DMS 273 (cell line): ENCODE data around the gene RPS15.
"Not testable (repeated sequence)": the region's sequence is repeated elsewhere in the genome, so short reads cannot be mapped to it uniquely, and the experiment has no call there.

Experiments
- DNase-seq: peaks from one replicate; lab custom pipeline; 2025; ENCODE audit not compliant: unreplicated experiment; lab: John Stamatoyannopoulos, UW

The RPS15 gene

DNA sequence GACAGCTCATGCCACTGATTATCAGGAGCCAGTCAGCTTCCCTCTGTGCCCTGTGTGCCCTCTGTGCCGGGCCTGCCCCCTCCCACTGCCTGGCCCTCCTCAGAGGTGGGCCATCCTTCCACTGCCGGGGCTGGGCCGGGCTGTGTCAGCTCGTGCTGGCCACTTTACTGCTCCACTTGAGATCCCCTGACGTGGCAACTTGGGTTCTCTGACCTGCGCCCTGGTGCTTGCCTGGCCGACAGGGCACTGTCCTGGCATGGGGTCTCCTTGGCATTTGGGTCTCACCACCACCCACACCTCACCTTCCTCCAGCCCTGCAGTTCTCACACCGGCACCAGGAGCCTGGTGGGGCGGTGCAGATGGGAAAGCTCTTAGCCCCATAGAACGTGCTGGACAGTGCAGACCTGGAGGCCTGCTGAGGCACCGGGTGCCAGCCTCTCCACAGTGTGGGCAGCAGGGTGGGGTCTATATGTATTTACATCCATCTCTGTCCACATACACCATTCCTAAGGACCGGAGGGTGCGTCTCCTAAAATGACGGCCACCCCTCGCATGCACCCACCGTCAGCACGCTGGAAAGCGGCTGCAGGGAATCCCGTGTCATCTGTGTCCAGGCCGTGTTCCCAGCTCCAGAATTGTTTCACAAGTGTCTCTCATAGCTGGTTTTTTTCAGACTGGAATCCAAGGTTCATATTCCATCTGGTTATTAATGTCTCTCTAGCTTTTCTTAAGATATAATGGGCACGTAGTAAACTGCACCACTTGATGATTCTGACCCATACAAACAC, 19.1 kb upstream of the RPS15 start:
- no peak for DNase-seq

GRCh38 chr19:1420085-1420484, 18.1 kb upstream of the RPS15 start:
- DNase-seq = not testable (repeated sequence)

GRCh38 chr19:1420590-1420989, 17.6 kb upstream of the RPS15 start:
- no peak for DNase-seq

DNA sequence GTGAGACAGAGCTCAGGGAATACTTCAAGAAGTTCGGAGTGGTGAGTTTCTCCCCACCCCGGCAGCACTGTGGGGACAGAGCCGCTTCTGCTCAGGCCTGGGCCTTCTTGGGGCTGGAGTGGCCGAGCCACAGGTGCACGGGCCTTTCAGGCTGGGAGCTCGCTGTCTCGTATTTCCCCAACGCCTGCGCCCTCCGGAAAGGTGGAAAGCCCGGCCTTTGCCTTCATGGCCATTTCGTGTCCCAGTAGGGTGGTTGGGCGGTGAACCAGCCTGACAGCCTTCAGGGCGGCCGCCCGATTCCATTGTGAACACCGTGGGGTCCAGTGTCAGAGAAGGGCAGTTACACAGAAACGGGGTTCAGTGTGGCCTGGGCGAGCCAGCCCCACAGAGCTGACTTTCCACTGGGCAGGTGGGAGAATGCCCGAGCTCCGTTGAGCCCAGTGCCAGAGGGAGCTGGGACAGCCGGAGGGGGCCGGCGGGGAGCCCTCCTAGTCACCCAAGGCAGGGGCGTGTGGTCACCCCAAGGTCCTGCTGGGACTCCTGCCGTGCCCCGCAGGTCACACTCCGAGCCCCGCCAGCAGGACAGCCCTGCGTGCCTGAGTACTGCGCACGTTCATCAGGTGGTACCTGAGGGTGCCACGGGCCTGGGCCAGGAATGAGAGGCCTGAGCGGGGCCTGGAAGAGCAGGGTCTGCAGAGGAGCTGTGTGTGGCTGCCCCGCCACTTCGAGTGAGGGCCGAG, 16.8 kb upstream of the RPS15 start:
- DNase-seq = no peak

- no peak for DNase-seq
These were observed 16.3 kb upstream of the RPS15 start for GRCh38 chr19:1421958-1422305.

GRCh38 chr19:1422360-1422759, 15.8 kb upstream of the RPS15 start:
- no peak for DNase-seq

- no peak for DNase-seq
These were observed 15.3 kb upstream of the RPS15 start for GRCh38 chr19:1422943-1423342.

GRCh38 chr19:1423436-1424191, 14.6 kb upstream of the RPS15 start:
- no peak for DNase-seq

GRCh38 chr19:1424192-1424955, 13.8 kb upstream of the RPS15 start:
- no peak for DNase-seq

DNA sequence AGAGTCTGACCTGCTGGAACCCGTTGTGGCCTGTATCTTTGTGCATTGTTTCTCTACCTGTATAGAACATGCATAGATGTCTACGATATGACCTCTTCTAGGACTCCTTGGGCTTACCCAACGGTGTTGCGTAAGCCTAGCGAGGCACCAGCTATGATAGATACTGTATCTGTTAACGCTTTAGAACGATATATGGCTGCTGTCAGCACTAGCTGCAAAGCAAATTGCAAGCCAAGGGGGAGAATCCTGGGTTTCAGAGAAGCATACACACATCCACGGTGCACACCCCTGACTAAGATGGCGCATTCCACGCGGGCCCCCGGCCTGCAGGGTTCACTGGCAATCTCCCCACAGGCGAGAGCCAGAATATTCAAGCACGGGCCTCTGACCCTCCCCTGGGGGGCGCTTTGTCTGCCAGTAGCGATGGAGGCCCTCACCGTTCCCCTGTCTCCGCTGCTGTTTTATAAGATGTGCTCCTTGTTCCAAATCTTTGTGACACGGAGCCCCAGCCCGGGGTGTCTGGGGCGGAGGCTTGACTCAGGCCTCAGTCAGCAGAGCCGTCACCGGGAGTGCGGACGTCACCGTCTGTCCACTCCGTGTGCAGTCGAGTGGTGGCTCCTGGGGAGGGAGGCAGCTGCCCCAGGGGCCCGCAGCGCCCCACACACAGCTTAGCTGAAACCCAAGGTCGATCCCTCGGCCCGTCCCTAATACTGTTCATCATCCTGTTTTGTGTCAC, 12.9 kb upstream of the RPS15 start:
- no peak for DNase-seq

- DNase-seq = no peak
These were observed 12.3 kb upstream of the RPS15 start for GRCh38 chr19:1425902-1426301.

GRCh38 chr19:1426736-1427135, 11.5 kb upstream of the RPS15 start:
- DNase-seq = no peak

- DNase-seq = no peak
These were observed 10.8 kb upstream of the RPS15 start for GRCh38 chr19:1427221-1427920.

DNA sequence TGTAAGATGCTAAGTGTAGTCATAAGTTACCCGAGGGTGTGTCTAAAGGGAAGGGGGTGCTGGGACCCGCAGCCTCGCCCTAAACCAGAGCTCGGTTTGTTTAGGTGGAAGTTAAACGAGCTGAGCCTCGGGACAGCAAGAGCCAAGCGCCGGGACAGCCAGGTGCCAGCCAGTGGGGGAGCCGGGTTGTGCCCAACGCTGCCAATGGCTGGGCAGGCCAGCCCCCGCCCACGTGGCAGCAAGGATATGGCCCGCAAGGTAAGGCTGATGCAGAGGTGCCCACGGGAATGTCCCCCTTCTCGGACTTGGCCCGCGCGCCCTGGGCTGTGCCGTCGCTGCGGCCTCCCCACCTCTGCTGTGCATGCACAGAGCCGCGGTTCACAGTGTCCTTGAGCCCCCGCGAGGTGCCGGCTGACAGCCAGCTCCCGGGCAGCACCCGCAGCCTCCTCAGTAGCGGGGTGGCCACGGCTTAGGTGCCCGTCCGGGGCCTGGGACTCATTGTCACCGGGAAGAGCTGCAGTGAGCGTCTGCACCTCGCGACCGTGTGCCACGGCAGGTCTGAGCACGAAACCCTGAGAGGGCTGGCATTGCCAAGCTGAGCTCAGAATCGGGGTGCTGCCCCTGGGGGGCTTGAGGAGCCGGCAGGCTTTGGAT, 9.3 kb upstream of the RPS15 start:
- DNase-seq = no peak

DNA sequence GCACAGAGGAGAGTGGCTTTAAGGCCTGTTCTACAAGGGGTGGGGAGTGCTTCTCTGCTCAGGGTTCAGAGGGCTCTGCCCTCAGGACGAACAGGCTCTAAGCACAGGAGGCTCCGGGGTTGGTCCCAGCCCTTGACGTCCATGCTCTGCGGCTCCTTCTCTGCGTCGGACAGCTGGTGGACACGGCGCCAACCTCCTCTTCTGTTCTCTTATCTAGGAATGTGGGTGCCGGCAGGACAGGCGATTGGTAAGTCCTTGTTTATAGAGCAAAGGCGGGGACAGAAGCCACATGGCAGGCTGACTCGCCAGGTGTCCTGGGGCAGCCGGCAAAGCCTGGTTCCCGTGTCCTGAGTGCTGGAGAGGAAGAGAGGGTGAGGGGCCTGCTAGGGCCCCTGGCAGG, 8.4 kb upstream of the RPS15 start:
- no peak for DNase-seq

GRCh38 chr19:1430246-1430645, 8.0 kb upstream of the RPS15 start:
- DNase-seq = no peak

DNA sequence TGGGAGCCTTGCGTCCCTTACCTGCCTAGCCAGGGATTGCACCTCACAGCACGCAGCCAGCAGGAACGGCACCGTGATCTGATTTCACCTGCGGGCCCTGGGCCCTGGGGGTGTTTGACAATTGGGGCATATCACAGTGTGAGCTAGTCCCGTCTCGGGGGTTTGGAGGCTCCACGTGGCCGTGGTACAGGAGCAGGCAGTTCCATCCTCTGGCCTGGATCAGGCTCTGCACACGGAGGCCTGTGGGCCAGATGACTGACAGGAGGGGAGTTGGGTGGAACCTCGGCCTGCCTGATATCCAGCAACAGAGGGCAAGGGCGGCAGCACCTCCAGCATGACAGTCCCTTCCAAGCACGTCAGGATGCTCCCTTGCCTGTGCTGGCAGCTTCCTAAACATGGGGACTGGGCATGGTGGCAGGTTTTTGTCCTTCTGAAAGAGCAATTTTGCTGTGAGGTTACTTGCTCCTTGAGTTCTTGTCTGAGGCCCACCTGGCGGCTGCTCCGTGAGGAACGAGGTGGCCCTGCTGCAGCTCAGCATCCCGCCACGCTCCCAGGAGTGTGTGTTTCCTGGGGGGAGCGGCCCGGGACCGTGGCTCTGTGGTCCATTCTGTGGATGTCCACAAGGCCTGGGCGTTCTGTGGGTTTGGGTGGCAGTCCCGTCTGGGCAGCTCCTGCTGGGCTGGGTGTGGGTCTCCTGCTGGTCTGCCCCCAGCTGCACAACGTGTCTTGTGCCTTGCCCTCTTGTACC, 6.3 kb upstream of the RPS15 start:
- no peak for DNase-seq

- DNase-seq = no peak
These were observed 5.7 kb upstream of the RPS15 start for GRCh38 chr19:1432507-1432887.
